Fibroblast of peridontal ligament (primary cell): ENCODE measurements around the gene LRRC7.

Source experiments
- DNase-seq: peaks from one replicate; pipeline ENCODE4 v3.0.0-alpha.2; 2010; ENCODE audit errors: extremely low read depth

LRRC7 gene

GRCh38 chr1:69766431-69767180 is 198.9 kb downstream of the LRRC7 start:
- DNase-seq: no peak

GRCh38 chr1:69776555-69776954 is 208.8 kb downstream of the LRRC7 start:
- no peak for DNase-seq

DNA sequence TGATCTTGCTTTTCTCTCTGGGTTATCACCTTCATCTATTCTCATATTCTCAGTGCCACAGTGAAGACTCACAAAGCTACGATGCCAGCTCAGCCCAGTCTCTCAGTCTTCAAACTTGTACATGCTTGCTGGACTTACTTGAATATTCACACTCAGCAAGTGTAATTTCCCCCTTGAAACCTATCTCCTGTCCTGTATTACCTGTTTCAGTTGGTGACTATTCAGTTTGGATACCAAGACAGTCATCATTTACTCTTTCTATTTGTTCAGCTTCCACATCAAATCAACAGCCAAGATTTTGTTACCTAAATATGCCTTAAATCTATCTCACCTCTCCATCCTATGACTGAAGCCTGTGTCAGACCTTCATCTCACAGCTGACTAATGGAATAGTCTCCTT is 209.7 kb downstream of the LRRC7 start:
- no peak for DNase-seq

DNA sequence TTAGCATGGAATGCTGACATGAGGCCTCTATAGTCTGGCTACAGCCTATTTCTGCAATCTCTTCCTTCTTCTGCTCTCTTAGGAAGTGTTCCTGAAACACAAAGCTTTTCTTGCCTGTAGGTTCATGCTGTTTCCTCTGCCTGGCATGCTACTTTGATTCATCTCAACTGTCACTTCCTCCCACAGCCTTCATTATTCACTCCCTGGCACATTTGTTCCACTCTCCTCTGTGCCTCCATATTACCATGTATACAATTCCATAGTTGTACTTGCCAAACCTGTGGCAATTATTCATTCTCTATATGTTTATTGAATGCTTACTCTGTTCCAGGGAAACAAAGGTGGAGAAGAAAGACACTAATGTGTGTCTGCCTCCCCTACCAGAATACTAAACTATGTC is 210.2 kb downstream of the LRRC7 start:
- no peak for DNase-seq

DNA sequence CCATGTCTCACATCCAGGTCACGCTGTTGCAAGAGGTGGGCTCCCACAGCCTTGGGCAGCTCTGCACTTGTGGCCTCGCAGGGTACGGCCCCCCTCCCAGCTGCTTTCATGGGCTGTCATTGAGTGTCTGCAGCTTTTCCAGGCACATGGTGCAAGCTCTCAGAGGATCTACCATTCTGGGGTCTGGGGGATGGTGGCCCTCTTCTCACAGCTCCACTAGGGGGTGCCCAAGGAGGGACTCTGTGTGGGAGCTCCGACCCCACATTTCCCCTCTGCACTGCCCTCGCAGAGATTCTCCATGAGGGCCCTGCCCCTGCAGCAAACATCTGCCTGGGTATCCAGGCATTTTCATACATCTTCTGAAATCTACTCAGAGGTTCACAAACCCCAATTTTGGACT is 219.4 kb downstream of the LRRC7 start:
- no peak for DNase-seq

DNA sequence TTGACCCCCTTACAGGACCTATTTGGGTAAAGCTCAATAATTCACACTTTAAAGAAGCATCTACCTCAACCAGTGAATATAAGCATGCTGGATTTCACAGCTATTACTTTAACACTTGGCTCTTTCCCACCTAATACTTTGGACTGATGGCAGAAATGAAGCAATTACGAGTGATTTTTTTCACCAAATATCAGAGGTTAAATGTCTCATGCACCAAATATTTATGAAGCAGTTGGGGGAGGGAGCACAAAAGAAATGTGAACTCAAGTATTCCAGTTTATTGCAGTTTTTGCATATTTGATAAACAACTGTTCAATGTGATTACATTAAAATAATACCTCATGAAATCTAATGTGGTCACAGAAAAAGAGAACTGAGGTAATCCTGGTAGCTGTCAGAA is 223.6 kb downstream of the LRRC7 start:
- no peak for DNase-seq

- DNase-seq: no peak
Measured at GRCh38 chr1:69794831-69795230, 227.1 kb downstream of the LRRC7 start.

DNA sequence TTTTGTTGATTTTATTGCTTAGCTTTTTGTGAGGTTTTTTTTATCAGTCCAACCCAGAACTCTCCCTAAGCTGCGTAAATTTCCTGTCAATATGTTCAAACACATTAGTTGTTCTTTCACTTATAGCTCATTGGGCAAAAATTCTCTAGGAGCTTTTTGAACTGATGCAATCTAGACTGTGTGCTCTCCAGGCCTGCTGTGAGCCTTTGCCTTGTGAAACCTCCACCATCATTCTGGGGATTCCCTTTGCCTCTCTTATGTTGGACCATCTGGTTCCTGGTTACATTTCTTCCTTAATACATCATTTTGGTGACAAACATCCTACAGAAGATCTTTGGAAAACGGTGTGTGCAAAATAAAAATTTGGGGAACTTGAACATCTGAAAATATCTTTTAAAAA is 247.2 kb downstream of the LRRC7 start:
- peak; percentile 36 for DNase-seq

GRCh38 chr1:69824932-69825331 is 257.2 kb downstream of the LRRC7 start:
- peak; percentile 17 for DNase-seq

GRCh38 chr1:69827732-69828131 is 260.0 kb downstream of the LRRC7 start:
- DNase-seq: no peak

DNA sequence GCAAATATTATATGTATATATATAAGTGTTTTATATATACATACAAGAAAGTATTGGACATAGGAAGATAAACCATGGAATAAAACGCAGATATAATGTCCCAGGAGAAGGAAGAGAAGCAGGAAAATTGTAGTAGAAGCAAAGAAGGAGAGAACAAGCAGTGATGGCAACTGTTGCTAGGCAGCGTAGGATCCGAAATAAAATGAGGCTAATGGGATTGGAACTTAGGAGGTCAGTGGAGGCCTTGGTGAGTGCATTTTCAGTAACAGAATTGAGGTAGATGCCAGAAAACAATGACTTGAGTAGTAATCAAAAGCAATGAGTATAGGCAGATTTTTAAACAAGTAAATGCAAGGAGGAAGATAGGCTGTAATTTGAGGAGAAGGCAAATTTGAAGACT is 265.8 kb downstream of the LRRC7 start:
- no peak for DNase-seq

DNA sequence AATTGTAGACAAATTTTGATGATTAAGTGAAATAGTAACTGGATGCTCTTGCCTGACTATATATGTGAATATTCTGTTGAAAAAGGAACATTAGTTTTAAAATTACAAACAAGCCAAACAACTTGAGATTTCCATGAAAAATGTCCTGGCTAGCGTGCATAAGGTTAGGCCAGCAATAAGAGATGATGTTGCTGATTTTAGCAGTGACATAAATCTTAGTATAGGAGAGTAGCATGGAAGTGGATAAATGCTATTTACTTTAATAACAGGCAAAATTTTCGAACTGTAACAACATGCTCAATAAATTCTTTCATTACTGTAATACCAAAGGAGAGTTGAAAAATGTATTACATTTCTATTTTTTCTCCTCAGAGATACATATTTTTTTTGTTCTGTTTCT is 266.6 kb downstream of the LRRC7 start:
- DNase-seq: no peak

- peak; percentile 22 for DNase-seq
Measured at GRCh38 chr1:69835955-69836354, 268.2 kb downstream of the LRRC7 start.

DNA sequence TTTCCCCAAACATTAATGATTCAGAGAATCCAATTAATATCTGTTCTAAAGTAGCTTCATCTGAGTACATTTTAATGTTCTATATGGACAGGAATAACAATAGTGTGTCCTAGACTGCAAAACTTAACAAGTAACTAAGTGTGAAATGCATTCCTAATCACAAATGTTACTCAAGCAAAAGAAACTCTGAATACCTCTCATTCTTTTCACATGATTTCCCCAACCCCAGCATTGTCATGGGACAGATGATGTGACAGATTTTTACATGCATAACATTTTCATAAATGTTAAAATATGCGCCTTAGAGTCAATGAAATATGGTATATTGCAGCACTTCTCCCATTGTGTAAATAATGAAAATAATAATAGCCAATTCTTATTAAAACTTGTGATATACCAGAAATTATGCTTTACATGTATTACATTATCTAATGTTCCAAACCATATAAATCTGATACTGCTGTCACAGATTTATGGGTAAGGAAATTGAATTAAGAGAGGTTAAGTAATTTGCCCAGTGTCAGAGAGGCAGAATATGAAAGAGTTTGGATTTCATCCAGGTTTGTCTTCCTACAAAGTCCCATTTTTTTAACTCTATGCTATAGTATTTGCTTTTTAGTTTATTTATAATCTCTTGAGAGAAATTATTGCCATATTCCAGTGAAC is 269.4 kb downstream of the LRRC7 start:
- DNase-seq: peak; percentile 16

- peak; percentile 2 for DNase-seq
Measured at GRCh38 chr1:69842326-69842725, 274.6 kb downstream of the LRRC7 start.

DNA sequence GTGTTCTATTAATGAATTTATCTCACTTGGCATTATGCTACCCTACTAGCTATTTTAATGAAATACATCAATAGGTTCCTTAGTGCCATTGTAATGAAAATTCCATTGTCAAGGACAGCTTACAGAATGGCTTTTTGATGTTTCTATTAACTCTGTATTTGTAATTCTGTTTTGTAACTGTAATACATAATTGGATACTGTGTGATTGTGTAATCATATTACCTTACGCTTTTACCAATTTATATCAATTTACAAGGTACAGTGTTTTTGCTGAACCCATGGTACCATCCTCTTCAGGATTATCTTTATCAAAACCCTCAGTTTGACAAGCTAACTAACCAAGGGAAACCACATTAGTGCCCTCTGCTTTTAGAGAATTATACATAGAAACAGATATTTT is 277.9 kb downstream of the LRRC7 start:
- DNase-seq: no peak

- no peak for DNase-seq
Measured at GRCh38 chr1:69846267-69846666, 278.5 kb downstream of the LRRC7 start.

DNA sequence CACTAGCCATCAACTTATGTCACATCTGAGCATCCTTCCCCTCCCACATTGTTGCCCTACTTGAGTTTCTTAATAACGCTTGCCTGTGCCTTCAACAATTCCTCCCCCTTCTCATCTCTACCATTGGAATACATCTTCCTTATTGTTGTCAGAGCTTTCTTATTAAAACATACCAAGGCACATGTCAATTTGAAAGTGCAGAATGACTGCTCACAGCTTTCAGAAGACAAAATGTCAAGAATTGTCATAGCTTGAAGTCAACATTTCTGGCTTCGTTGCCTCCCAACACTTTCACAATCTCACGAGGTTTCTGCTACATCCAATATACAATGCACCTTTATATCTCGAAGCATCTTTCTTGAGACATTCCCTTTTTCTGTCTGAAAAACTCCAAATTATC is 279.9 kb downstream of the LRRC7 start:
- DNase-seq: no peak

GRCh38 chr1:69852151-69852550 is 284.4 kb downstream of the LRRC7 start:
- no peak for DNase-seq

DNA sequence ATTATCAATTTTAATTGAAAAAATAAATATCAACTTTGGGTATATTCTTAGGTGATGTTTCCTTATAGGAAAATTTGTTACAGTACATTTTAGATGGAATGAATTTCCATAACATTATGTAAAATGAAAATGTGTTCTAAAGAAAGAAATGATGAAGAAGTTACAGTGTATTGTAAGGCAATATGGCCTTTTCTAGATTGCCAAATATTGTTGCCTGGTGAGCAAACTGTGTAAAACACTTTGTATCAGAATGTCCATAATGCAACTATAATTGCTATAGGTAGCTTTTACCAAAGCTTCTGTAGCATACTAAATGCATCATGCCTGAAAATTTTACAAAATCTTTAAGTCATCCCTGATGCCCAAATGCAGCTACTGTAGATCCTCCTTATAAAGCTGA is 285.0 kb downstream of the LRRC7 start:
- no peak for DNase-seq

- no peak for DNase-seq
Measured at GRCh38 chr1:69858534-69858933, 290.8 kb downstream of the LRRC7 start.

- no peak for DNase-seq
Measured at GRCh38 chr1:69861641-69862040, 293.9 kb downstream of the LRRC7 start.

GRCh38 chr1:69862906-69863305 is 295.2 kb downstream of the LRRC7 start:
- no peak for DNase-seq

GRCh38 chr1:69863704-69864103 is 296.0 kb downstream of the LRRC7 start:
- no peak for DNase-seq
